Measurements from ENCODE around the gene CAMP. TPM values are rescaled to one million over a fixed set of nuclear protein-coding genes. Genes with fewer than 3 reads are reported as not detected.

CAMP gene
- total and polyA plus RNA-seq, 2 donors from 2014 or later = not detected

- Histone ChIP-seq H3K9me3 (ENCODE audit: control insufficient read depth in 2 of 3, insufficient read depth in 1 of 3, low read length in 3 of 3) (no peaks in the 10 kb centered on the region), H3K27me3 (ENCODE audit: control insufficient read depth, insufficient read depth, low read length) (no peaks in the 10 kb centered on the region), H3K4me3 (ENCODE audit: low read length in 3 of 3) (no peak overlapping the region), H3K4me1 (ENCODE audit: control insufficient read depth in 2 of 3, insufficient read depth in 2 of 3, low read depth in 1 of 3, low read length in 3 of 3) (peaks cover 0 to 3% (median 0%) of the 10 kb centered on the region in 3 donors), H3K36me3 (ENCODE audit: control insufficient read depth in 2 of 3, insufficient read depth in 3 of 3, low read length in 3 of 3) (peaks cover 0 to 6% (median 3%) of the 10 kb centered on the region in 3 donors), H3K9ac (ENCODE audit: low read length in 3 of 3) (no peak overlapping the region), H3K27ac (ENCODE audit: low read depth in 2 of 2, low read length in 2 of 2) (no peak overlapping the region)
- TF ChIP-seq, protein P1, sequence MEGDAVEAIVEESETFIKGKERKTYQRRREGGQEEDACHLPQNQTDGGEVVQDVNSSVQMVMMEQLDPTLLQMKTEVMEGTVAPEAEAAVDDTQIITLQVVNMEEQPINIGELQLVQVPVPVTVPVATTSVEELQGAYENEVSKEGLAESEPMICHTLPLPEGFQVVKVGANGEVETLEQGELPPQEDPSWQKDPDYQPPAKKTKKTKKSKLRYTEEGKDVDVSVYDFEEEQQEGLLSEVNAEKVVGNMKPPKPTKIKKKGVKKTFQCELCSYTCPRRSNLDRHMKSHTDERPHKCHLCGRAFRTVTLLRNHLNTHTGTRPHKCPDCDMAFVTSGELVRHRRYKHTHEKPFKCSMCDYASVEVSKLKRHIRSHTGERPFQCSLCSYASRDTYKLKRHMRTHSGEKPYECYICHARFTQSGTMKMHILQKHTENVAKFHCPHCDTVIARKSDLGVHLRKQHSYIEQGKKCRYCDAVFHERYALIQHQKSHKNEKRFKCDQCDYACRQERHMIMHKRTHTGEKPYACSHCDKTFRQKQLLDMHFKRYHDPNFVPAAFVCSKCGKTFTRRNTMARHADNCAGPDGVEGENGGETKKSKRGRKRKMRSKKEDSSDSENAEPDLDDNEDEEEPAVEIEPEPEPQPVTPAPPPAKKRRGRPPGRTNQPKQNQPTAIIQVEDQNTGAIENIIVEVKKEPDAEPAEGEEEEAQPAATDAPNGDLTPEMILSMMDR (IDR thresholded peaks at IDR 0.05; ENCODE audit: borderline replicate concordance, extremely low read depth, insufficient read depth) = no peak
- no peak for DNase-seq
- intact Hi-C loops (cut with DNase I) = no loop called here
- no peak for FAIRE-seq
Observed at GRCh38 chr3:48245136-48245535, 21.8 kb downstream of the CAMP start.

GRCh38 chr3:48247401-48247811 lies 24.1 kb downstream of the CAMP start:
- H3K4me1 ChIP-seq (ENCODE audit: control insufficient read depth in 2 of 3, insufficient read depth in 2 of 3, low read depth in 1 of 3, low read length in 3 of 3) = no peaks in the 10 kb centered on the region
- no peaks in the 10 kb centered on the region for H3K9me3 ChIP-seq (ENCODE audit: control insufficient read depth in 2 of 3, insufficient read depth in 1 of 3, low read length in 3 of 3)
- no peaks in the 10 kb centered on the region for H3K27me3 ChIP-seq (ENCODE audit: control insufficient read depth, insufficient read depth, low read length)
- TF ChIP-seq, protein P1 (IDR thresholded peaks at IDR 0.05; ENCODE audit: borderline replicate concordance, extremely low read depth, insufficient read depth) = no peak
- no peak for FAIRE-seq
- H3K36me3 ChIP-seq (ENCODE audit: control insufficient read depth in 2 of 3, insufficient read depth in 3 of 3, low read length in 3 of 3) = peaks cover 0 to 6% (median 3%) of the 10 kb centered on the region in 3 donors
- DNase-seq = no peak
- H3K4me3 ChIP-seq (ENCODE audit: low read length in 3 of 3) = no peak overlapping the region
- intact Hi-C loops (cut with DNase I) = no loop called here
- no peak overlapping the region for H3K9ac ChIP-seq (ENCODE audit: low read length in 3 of 3)
- no peak overlapping the region for H3K27ac ChIP-seq (ENCODE audit: low read depth in 2 of 2, low read length in 2 of 2)

- Histone ChIP-seq H3K4me3 (ENCODE audit: low read length in 3 of 3) (no peak overlapping the region), H3K27ac (ENCODE audit: low read depth in 2 of 2, low read length in 2 of 2) (no peak overlapping the region), H3K4me1 (ENCODE audit: control insufficient read depth in 2 of 3, insufficient read depth in 2 of 3, low read depth in 1 of 3, low read length in 3 of 3) (no peaks in the 10 kb centered on the region), H3K36me3 (ENCODE audit: control insufficient read depth in 2 of 3, insufficient read depth in 3 of 3, low read length in 3 of 3) (peaks cover 0 to 6% (median 3%) of the 10 kb centered on the region in 3 donors), H3K27me3 (ENCODE audit: control insufficient read depth, insufficient read depth, low read length) (no peaks in the 10 kb centered on the region), H3K9ac (ENCODE audit: low read length in 3 of 3) (no peak overlapping the region), H3K9me3 (ENCODE audit: control insufficient read depth in 2 of 3, insufficient read depth in 1 of 3, low read length in 3 of 3) (no peaks in the 10 kb centered on the region)
- intact Hi-C loops (cut with DNase I) = no loop called here
- DNase-seq (no peak), FAIRE-seq (no peak)
- TF ChIP-seq, protein P1 (IDR thresholded peaks at IDR 0.05; ENCODE audit: borderline replicate concordance, extremely low read depth, insufficient read depth) = no peak
Observed at GRCh38 chr3:48248095-48248850, 25.0 kb downstream of the CAMP start.

All from kidney (tissue), 14 donors.